Body of pancreas (tissue), 4 donors: Measurements from ENCODE around the gene VPS50. TPM values are rescaled to one million over a fixed set of nuclear protein-coding genes. Genes with fewer than 3 reads are reported as not detected.

ENCODE experiments used
- ATAC-seq: fragments of 150-250 bp; one replicate; pipeline ENCODE4 v1.9.1; 2016
- DNase-seq, 4 donors: peaks; one replicate each; pipeline ENCODE4 v3.0.0-alpha.2; 2019
- H3K27ac ChIP-seq, 4 donors: fragments of 200-600 bp; sonication (generic); 1 replicate in 3 of 4; 2 replicates in 1 of 4; pipeline versions ENCODE4 v1.5.1 to v1.6.1; 2016 to 2019; ENCODE audit warnings: mild to moderate bottlenecking in 1 of 4, mixed read lengths in 1 of 4, moderate library complexity in 1 of 4
- H3K27me3 ChIP-seq, 2 donors: fragments of 200-600 bp; sonication (generic); one replicate each; pipeline ENCODE4 v1.6.0; 2016; ENCODE audit warnings: mild to moderate bottlenecking in 1 of 2
- H3K36me3 ChIP-seq, 2 donors: fragments of 200-600 bp; sonication (generic); replicated peaks in 1 of 2; 2 replicates each; pipeline ENCODE4 v1.5.1; 2016; ENCODE audit warnings: low read depth in 2 of 2; ENCODE audit not compliant: insufficient read depth in 1 of 2
- H3K4me1 ChIP-seq: fragments of 200-600 bp; sonication (generic); one replicate; pipeline ENCODE4 v1.6.0; 2016
- H3K4me3 ChIP-seq, 2 donors: fragments of 200-600 bp; sonication (generic); 1 replicate in 1 of 2; 2 replicates in 1 of 2; pipeline ENCODE4 v1.5.1; 2016 to 2019
- H3K9me3 ChIP-seq, 3 donors: fragments of 200-600 bp; sonication (generic); 1 replicate in 2 of 3; 2 replicates in 1 of 3; pipeline ENCODE4 v1.5.1; 2016
- POLR2A ChIP-seq, 3 donors: fragments of 450-650 bp; IDR thresholded peaks; one replicate each; pipeline ENCODE4 v1.6.1; 2016; ENCODE audit warnings: antibody characterized with exemption in 3 of 3, mild to moderate bottlenecking in 2 of 3
- WGBS, 2 donors: methylation state at CpG; one replicate each; pipeline ENCODE4 v1.1.5; 2017; 5-methylcytosine and 5-hydroxymethylcytosine counted together
- intact Hi-C: fragments of 100-400 bp; cut with DNase I; formaldehyde crosslinking; loops from one replicate; pipeline ENCODE4 v1.15.1; 2023
- total RNA-seq, 2 donors: library from RNA; depleted of rRNA; stranded (reverse); fragments of >200 nt; gene quantifications; one replicate each; pipeline ENCODE4 v1.1.0, GENCODE V29; 2016
- TF ChIP-seq, protein P1 (sequence below), 7 experiments: fragments of 450-650 bp in 4 of 7; fragments of 200-600 bp in 3 of 7; sonication (generic) in 3 of 7; IDR thresholded peaks; one replicate each; pipeline ENCODE4 v1.5.1; 2016 to 2019; ENCODE audit warnings: antibody characterized with exemption in 7 of 7

The VPS50 gene
- total RNA-seq, 2 donors from 2014 or later, result 9.6 to 28.3 TPM

DNA sequence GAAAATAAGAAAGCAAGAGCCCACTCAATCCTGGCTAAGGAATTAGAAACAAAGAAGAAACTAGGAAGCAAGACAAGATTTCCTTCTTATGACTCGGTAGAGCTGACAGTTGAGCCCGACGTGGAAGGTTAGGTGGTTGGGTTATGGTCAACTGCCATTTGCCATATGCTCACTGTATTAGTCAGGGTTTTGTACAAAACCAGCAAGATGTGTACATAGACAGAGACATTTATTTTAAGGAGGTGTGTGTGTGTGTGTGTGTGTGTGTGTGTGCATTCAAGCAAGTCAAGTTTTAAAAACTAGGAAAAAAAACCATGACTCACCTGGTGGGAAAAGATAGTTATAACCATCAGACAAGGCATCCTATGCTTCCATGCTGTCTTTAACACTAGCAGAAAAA, 158.5 kb downstream of the VPS50 start:
- 87% methylated on average over 3 of the region's 3 CpGs for WGBS, 2 donors
- Histone ChIP-seq H3K9me3 (no peaks in the 10 kb centered on the region), H3K27ac (no peak overlapping the region), H3K36me3 (no peaks in the 10 kb centered on the region), H3K4me3 (no peak overlapping the region), H3K27me3 (no peaks in the 10 kb centered on the region), H3K4me1 (no peaks in the 10 kb centered on the region)
- ATAC-seq (no peak), DNase-seq (no peak)
- TF ChIP-seq POLR2A (IDR thresholded peaks at IDR 0.05), result no peak
- TF ChIP-seq, protein P1, sequence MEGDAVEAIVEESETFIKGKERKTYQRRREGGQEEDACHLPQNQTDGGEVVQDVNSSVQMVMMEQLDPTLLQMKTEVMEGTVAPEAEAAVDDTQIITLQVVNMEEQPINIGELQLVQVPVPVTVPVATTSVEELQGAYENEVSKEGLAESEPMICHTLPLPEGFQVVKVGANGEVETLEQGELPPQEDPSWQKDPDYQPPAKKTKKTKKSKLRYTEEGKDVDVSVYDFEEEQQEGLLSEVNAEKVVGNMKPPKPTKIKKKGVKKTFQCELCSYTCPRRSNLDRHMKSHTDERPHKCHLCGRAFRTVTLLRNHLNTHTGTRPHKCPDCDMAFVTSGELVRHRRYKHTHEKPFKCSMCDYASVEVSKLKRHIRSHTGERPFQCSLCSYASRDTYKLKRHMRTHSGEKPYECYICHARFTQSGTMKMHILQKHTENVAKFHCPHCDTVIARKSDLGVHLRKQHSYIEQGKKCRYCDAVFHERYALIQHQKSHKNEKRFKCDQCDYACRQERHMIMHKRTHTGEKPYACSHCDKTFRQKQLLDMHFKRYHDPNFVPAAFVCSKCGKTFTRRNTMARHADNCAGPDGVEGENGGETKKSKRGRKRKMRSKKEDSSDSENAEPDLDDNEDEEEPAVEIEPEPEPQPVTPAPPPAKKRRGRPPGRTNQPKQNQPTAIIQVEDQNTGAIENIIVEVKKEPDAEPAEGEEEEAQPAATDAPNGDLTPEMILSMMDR (IDR thresholded peaks at IDR 0.05), result no peak
- intact Hi-C loops, result no loop called here

DNA sequence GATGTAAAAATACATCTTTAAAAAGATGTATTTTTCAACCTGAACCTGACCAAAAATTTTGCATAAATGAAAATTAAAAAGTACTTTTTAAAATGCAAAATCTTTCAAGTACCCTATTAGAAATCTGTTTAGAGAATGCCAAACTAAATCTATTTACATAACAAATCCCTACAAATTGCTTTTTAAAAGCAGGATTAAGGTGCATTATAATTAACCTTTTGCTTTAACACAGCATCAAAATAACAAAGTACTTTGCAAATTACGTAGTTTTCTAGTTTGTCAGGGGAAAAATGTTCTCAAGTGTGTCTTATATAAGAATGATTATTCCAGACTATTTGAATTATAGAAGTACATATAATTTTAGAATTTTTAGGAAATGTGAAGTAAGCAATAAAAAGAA, 160.8 kb downstream of the VPS50 start:
- TF ChIP-seq, protein P1 (IDR thresholded peaks at IDR 0.05), result no peak
- no peak for TF ChIP-seq POLR2A (IDR thresholded peaks at IDR 0.05)
- Histone ChIP-seq H3K9me3 (no peaks in the 10 kb centered on the region), H3K4me3 (no peak overlapping the region), H3K4me1 (no peaks in the 10 kb centered on the region), H3K27ac (no peak overlapping the region), H3K27me3 (no peaks in the 10 kb centered on the region), H3K36me3 (no peaks in the 10 kb centered on the region)
- intact Hi-C loops, result no loop called here
- DNase-seq, result no peak
- no peak for ATAC-seq
- WGBS, 2 donors, result 81% methylated on average over 1 of the region's 1 CpG

DNA sequence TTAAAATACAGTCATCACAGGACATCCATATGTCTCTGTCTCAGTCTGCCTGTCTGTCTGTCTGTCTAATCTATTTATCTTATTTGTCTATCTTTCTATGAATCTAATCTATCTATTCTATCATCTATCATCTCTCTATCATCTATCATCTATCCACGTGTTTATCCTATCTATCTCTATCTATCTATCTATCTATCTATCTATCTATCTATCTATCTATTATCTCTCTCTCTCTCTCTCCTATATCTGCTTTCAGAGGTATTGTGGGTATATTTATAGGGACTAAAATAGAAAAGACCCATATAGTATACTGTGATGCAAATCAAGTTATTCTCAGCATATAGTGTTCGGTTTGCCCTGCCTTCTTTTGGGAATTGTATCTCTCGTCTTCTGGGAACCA, 167.5 kb downstream of the VPS50 start:
- Histone ChIP-seq H3K36me3 (no peaks in the 10 kb centered on the region), H3K9me3 (no peaks in the 10 kb centered on the region), H3K4me1 (no peaks in the 10 kb centered on the region), H3K27me3 (no peaks in the 10 kb centered on the region), H3K27ac (no peak overlapping the region), H3K4me3 (no peak overlapping the region)
- WGBS, 2 donors, result 61 to 73% methylated on average over 3 of the region's 3 CpGs
- TF ChIP-seq, protein P1 (IDR thresholded peaks at IDR 0.05), result no peak
- TF ChIP-seq POLR2A (IDR thresholded peaks at IDR 0.05), result no peak
- DNase-seq, result no peak
- no peak for ATAC-seq
- intact Hi-C loops, result no loop called here

DNA sequence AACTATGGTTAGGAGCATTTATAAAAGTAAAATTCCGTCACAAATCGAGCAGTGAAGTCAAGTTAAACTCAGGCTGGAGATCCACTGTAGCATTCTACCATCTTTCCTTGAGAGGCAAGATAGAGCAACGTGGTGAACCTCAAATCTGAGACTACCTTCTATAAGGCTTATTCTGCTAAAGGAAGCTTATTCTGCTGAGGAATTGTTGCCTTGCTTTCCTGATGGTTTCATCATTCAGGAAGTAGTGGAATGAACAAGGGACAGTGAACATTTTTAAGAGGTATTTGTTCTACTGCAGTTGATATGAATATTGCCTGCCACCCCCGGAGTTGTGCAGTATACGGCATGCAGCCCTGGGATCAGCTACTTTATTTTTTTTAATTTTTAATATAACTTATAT, 170.8 kb downstream of the VPS50 start:
- DNase-seq (no peak), ATAC-seq (no peak)
- TF ChIP-seq, protein P1 (IDR thresholded peaks at IDR 0.05), result no peak
- no peak for TF ChIP-seq POLR2A (IDR thresholded peaks at IDR 0.05)
- WGBS, 2 donors, result 70 to 76% methylated on average over 5 of the region's 5 CpGs
- Histone ChIP-seq H3K27me3 (no peaks in the 10 kb centered on the region), H3K4me3 (no peak overlapping the region), H3K9me3 (no peaks in the 10 kb centered on the region), H3K27ac (no peak overlapping the region), H3K36me3 (no peaks in the 10 kb centered on the region), H3K4me1 (no peaks in the 10 kb centered on the region)
- intact Hi-C loops, result no loop called here

DNA sequence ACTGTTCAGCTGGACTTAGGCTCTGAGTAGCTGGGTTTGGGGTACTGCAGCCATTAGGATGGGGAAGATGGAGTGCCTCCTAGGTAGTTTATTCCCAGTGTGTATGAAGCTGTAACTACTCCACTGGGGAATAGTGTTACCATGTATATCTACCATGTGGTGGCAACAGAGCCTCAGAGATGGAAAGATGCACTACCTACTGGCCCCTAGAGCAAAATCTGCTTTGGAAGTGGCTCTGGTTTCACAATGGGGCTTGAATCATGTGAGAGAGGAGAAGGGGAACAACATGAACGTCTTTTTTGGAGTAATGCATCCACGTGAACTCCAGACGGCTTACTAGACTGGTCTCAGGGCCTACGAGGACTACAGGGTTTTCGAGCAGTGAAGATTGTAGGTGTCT, 175.1 kb downstream of the VPS50 start:
- H3K36me3 ChIP-seq, result no peaks in the 10 kb centered on the region
- H3K27ac ChIP-seq, result no peak overlapping the region
- no peaks in the 10 kb centered on the region for H3K27me3 ChIP-seq
- no peak for TF ChIP-seq POLR2A (IDR thresholded peaks at IDR 0.05)
- TF ChIP-seq, protein P1 (IDR thresholded peaks at IDR 0.05), result no peak
- DNase-seq (no peak), ATAC-seq (no peak)
- no peak overlapping the region for H3K4me3 ChIP-seq
- intact Hi-C loops, result no loop called here
- H3K4me1 ChIP-seq, result no peaks in the 10 kb centered on the region
- no peaks in the 10 kb centered on the region for H3K9me3 ChIP-seq
- 60 to 63% methylated on average over 5 of the region's 5 CpGs for WGBS, 2 donors
